ENCODE results near the gene ARL8B. TPM values are rescaled to one million over a fixed set of nuclear protein-coding genes. Genes with fewer than 3 reads are reported as not detected.
"Not testable (repeated sequence)": the region's sequence is repeated elsewhere in the genome, so short reads cannot be mapped to it uniquely, and the experiment has no call there.

The ARL8B gene
- total RNA-seq = 41.9 and 43.7 TPM in 2 replicates

DNA sequence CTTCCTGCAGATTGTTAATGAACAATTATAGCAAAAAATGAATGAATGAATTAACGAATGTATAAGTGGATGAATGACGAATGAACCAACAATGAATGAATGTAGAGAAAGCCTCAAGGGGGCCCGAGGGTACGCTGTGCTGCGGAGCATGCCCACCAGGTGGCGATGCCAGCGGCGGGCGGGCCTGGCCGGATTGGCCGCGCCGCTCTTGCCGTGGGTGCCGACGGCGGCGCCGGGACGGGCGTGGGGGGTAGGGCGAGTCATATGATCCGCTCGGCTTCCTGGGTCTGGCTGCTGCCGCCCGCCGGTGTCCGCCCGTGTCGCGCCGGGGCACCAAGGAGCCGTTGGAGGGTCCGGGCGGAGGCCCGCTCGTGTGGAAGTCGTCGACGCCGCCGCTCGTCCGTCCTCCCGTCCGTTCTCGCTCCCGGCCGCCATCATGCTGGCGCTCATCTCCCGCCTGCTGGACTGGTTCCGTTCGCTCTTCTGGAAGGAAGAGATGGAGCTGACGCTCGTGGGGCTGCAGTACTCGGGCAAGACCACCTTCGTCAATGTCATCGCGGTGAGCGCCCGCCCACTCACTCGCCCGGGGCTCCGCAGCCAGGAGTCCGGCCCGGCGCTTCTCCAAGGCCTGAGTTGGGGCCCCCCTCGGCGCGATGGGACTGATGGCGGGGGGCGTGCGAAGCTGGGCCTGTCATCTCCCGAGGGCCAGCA is at the start of gene ARL8B:
TSS of gene ARL8B (plus strand) at position 263 of the 711 bp plus-strand sequence. CDS start at position 437, 174 bp downstream.
- intact Hi-C loops (cut with micrococcal nuclease) = loop anchor here (1.0 to 10.0 kb wide), 12 partner anchors 15 to 1945 kb away; partner anchors contain the start of genes CRBN, EDEM1, ITPR1 and SETMAR

GRCh38 chr3:5073374-5074085 is 48.6 kb upstream of the ARL8B start:
- intact Hi-C loops (cut with micrococcal nuclease) = no loop called here

GRCh38 chr3:5078151-5078550 is 43.9 kb upstream of the ARL8B start:
- intact Hi-C loops (cut with micrococcal nuclease) = no loop called here

GRCh38 chr3:5079761-5080160 is 42.3 kb upstream of the ARL8B start:
- intact Hi-C loops (cut with micrococcal nuclease) = no loop called here

- intact Hi-C loops (cut with micrococcal nuclease) = no loop called here
Observed at GRCh38 chr3:5080779-5081550, 41.1 kb upstream of the ARL8B start.

DNA sequence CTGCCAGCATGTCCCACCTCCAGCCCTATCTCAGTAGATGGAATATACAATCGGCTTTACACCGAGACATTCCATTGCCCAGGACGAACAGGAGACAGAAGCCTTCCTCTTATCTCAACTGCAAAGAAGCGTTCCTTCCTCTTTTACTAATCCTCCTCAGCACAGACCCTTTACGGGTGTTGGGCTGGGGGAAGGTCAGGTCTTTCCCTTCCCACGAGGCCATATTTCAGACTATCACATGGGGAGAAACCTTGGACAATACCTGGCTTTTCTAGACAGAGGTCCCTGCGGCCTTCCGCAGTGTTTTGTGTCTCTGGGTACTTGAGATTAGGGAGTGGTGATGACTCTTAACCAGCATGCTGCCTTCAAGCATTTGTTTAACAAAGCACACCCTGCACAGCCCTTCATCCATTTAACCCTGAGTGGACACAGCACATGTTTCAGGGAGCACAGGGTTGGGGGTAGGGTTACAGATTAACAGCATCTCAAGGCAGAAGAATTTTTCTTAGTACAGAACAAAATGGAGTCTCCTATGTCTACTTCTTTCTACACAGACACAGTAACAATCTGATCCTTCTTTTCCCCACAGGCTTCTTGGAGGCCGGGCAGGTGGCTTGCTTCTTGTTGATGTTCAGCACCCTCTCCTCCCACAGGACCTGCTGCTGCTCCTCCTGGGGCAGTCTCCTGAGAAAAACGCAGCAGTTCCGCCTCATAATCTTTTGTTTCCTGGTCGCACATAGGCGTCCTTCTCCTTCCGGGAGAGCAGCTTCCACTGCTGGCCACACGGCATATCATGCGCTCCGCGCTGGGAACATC is 39.9 kb upstream of the ARL8B start:
- intact Hi-C loops (cut with micrococcal nuclease) = not testable (repeated sequence)

- intact Hi-C loops (cut with micrococcal nuclease) = no loop called here
Observed at GRCh38 chr3:5082789-5083115, 39.3 kb upstream of the ARL8B start.

DNA sequence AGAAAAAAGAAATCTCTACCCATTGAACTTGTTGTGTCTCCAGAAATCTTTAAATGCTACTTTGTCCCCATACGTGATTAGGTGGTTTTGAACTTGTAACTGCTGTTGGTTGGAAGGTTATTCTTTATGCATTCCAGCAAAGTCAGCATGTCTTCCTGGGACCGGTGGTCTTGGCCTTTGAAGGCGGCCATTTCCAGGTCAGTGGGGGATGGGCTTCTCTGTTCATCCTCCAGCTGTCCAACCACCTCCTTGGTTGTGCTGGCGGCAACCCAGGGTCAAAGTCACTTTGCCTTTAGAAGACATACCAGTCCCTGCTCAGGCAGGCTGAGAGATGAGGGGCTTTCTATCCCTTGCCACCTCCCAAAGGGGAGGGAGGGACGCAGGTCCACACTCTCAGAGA is 37.9 kb upstream of the ARL8B start:
- intact Hi-C loops (cut with micrococcal nuclease) = no loop called here

DNA sequence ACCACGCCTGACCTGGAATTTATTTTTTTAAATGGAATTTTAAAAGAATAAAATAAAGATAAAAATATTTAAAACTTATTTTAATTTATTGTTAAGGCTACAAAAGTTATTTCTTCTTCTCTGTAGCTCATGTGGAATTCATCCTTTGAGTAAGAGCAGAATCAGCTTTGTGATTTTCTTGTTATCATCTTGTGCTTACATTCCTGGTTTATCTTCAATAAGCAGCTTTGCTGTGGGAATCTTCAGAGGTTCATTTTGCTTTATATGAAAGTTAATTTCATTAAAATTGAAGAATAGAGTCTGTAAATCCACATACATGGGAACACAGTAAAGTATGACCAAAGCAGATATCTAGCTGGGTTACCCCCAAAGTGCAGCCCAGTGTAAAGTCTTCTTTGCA is 35.4 kb upstream of the ARL8B start:
- intact Hi-C loops (cut with micrococcal nuclease) = no loop called here

DNA sequence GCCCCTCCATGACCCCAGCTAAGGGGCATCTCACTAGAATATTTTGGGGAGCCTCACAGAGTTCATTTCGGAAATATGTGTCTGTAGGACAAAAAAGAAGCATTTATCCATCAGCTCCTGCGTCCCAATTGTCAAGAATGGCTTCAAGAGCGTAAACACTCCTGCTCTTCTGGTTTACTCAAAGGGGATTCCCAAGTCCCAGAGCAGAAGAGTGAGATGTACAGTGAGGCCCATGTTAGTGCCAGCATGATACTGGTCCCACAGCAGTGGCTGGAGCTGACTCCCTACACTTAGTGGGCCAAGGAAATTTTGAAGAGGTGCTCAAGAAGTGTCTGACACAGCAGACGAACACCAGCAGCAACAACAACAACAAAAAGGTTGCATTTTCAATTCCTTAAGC is 34.9 kb upstream of the ARL8B start:
- intact Hi-C loops (cut with micrococcal nuclease) = no loop called here

GRCh38 chr3:5090197-5090596 is 31.9 kb upstream of the ARL8B start:
- intact Hi-C loops (cut with micrococcal nuclease) = no loop called here

GRCh38 chr3:5092018-5092417 is 30.1 kb upstream of the ARL8B start:
- intact Hi-C loops (cut with micrococcal nuclease) = no loop called here

DNA sequence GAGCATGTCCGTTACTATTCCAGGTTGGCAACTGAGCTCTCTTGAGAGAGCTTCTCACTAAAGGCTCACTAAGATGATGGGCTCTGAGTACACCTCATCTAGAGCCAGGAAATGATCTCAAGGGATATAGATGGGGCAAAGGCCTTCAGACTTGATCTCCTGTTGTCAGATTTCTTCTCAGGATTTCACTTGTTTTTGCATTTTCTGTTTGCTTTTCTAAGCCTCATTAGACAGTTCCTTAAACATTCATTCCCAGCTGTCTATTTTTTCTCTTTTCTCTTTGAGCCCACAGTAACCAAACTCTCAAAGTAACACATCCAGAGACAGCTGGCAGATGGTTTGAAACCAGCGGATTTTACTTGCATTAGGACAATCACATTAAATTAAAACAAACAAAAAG is 28.4 kb upstream of the ARL8B start:
- intact Hi-C loops (cut with micrococcal nuclease) = no loop called here

- intact Hi-C loops (cut with micrococcal nuclease) = no loop called here
Observed at GRCh38 chr3:5095886-5096285, 26.2 kb upstream of the ARL8B start.

DNA sequence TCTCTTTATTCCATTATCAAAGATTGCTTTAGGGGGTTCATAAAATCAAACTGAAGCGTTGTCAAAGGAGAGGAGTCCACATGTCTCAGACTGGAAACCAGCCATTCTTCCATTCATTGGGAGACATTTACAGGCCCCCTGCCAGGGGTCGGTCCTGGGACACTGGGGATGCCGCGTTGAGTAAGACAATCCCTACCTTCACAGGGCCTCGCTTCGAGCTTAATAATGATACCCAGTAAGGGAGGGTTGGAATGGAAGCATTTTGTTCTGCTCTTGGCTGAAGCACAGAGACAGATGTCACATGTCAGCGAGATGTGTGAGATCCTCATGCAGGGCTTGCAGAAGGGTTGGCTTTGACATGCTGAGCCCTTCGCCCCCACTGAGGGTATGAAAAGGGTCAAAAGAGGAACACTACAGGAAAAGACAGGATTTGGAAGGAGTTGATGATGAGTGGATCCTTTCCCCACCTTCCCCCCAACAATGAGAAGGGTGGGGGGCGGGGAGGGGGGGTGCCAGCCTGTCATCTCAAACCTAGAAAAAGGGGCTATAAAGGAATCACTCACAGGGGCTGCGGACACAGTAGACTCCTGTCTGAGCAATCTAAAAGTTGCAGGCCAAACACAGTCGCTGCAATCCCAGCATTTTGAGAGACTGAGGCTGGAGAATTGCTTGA is 25.6 kb upstream of the ARL8B start:
- intact Hi-C loops (cut with micrococcal nuclease) = no loop called here

GRCh38 chr3:5098346-5098745 is 23.7 kb upstream of the ARL8B start:
- intact Hi-C loops (cut with micrococcal nuclease) = no loop called here

DNA sequence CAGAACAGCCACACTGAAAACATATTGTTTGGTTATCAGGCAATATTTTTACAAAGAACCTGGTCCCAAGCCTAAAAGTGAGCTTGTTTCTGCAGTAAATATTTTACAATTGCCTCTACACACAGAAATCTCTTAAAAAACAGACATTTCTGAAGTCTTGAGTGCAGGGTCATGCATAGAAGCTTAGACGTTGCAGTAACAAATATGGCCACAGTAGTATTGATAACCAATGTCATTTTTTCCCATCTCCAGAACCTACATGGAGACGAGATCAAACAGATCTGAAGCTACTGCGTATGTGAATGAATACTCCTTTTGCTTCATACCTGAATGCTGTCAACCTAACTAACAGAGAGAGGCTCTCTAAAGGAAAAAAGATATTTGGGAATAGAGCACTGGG is 19.6 kb upstream of the ARL8B start:
- intact Hi-C loops (cut with micrococcal nuclease) = no loop called here

DNA sequence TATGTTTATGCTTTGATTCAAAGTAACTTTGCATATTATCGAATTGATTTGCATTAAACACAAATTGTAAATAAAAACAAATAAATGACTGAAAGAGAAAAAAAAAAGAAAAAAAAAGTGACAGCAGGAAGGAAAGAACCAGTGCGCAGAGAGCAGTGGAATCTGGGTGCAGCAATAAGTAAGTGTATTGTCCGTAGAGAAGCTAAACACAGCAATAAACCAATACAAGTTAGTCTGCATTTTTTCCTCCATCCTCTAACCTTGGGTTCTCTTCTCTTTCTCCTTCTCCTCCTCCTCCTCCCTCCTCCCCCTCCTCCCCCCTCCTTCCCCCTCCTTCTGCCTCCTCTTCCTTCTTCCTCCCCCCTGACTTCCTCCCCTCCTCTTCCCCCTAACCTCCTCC is 18.3 kb upstream of the ARL8B start:
- intact Hi-C loops (cut with micrococcal nuclease) = no loop called here

DNA sequence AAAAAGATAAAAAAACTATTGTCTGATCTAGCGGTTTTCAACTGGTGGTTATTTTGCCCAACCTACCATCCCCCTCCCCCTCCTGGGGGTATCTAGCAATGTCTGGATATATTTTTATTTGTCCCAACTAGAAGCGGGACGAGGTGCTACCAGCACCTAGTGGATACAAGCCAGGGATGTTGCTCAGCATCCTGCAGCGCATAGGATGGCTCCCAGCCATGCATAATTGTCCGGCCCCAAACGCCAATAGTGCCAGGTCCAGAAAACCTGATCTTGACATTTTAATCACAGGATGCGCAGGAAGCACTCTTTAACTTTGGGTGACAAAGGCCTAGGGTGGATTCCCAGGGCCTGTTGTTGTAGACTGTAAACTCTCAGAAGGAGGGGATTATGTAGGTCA is 17.0 kb upstream of the ARL8B start:
- intact Hi-C loops (cut with micrococcal nuclease) = no loop called here

DNA sequence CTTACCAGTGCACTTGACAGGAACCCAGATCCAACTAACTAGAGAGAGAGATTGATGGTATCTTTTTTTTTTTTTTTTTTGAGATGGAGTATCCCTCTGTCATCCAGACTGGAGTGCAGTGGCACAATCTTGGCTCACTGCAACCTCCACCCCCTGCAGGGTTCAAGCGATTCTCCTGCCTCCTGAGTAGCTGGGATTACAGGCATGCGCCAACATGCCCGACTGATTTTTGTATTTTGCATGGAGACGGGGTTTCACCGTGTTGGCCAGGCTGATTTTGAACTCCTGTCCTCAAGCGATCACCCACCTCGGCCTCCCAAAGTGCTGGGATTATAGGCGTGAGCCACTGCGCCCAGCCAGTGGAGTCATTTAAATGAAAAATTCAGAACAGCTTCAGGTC is 15.7 kb upstream of the ARL8B start:
- intact Hi-C loops (cut with micrococcal nuclease) = not testable (repeated sequence)

DNA sequence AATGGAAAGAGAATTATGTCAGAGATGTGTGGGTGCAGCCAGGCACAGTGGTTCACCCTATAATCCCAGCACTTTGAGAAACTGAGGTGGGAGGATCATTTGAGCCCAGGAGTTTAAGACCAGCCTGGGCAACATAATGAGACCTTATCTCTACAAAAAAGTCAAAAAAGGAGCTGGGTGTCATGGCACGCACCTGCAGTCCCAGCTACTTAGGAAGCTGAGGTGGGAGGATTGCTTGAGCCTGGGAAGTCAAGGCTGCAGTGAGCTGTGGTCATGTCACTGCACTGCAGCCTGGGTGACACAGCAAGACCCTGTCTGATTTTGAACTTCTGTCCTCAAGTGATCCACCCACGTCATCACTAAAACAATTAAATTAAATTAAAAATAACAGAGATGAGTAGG is 15.2 kb upstream of the ARL8B start:
- intact Hi-C loops (cut with micrococcal nuclease) = not testable (repeated sequence)

Data from T-helper 2 cell treated with Interferon-gamma antibody and Interleukin-4, amounts not matched to agents 100 ng/mL and 5 ng/mL, for 36 hours (primary cell).